ES-I3 (cell line): ENCODE data around the gene DNAL1.
"Not testable (repeated sequence)": the region's sequence is repeated elsewhere in the genome, so short reads cannot be mapped to it uniquely, and the experiment has no call there.

ENCODE experiments used
- H3K36me3 ChIP-seq: 2 replicates; pipeline ENCODE4 v1.6.1; 2013; ENCODE audit warnings: mild to moderate bottlenecking, low read length, control low read depth, moderate library complexity; ENCODE audit not compliant: insufficient read depth
- H3K4me1 ChIP-seq: 2 replicates; pipeline ENCODE4 v1.6.1; 2013; ENCODE audit warnings: mild to moderate bottlenecking, control low read depth, low read length; ENCODE audit not compliant: insufficient read depth
- H3K9ac ChIP-seq: 2 replicates; pipeline ENCODE4 v1.6.1; 2013; ENCODE audit warnings: low read depth, mild to moderate bottlenecking, low read length, moderate library complexity
- H3K9me3 ChIP-seq: 2 replicates; pipeline ENCODE4 v1.6.1; 2013; ENCODE audit warnings: mild to moderate bottlenecking, low read length, moderate library complexity; ENCODE audit not compliant: control insufficient read depth, insufficient read depth

Gene DNAL1

DNA sequence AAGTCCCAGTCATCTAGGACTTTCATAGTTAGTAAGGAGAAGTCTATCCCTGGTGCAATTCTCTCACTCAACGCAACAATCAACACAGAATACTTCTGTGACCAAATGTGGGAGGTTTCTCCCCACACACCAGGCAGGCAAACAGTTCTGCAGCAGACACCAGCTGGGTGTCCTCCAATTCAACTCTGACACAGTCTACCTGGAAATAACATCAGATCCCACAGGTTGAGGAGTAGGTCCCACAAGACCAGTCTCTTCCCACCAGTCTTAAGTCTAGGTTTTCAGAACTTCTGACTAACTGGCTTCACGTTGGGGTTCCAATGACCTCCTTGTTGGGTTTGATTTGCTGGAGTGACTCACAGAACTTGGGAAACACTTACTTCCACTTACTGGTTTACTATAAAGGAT is 17.6 kb upstream of the DNAL1 start:
- H3K4me1 ChIP-seq: no peaks in the 10 kb centered on the region
- H3K9ac ChIP-seq: no peak overlapping the region
- peaks cover 2% of the 10 kb centered on the region for H3K9me3 ChIP-seq
- no peaks in the 10 kb centered on the region for H3K36me3 ChIP-seq

- H3K9ac ChIP-seq: no peak overlapping the region
- H3K36me3 ChIP-seq: no peaks in the 10 kb centered on the region
- H3K4me1 ChIP-seq: peaks cover 7% of the 10 kb centered on the region
- no peaks in the 10 kb centered on the region for H3K9me3 ChIP-seq
Observed at GRCh38 chr14:73630009-73630780, 14.6 kb upstream of the DNAL1 start.

- H3K9me3 ChIP-seq: no peaks in the 10 kb centered on the region
- H3K4me1 ChIP-seq: peaks cover 7% of the 10 kb centered on the region
- no peaks in the 10 kb centered on the region for H3K36me3 ChIP-seq
- H3K9ac ChIP-seq: peak overlapping the region; percentile 61
Observed at GRCh38 chr14:73633116-73634010, 11.4 kb upstream of the DNAL1 start.

GRCh38 chr14:73634011-73634833 is 10.6 kb upstream of the DNAL1 start:
- peaks cover 7% of the 10 kb centered on the region for H3K4me1 ChIP-seq
- no peaks in the 10 kb centered on the region for H3K36me3 ChIP-seq
- peak overlapping the region; percentile 61 for H3K9ac ChIP-seq
- no peaks in the 10 kb centered on the region for H3K9me3 ChIP-seq

- not testable (repeated sequence) for H3K9ac ChIP-seq, H3K4me1 ChIP-seq, H3K36me3 ChIP-seq, H3K9me3 ChIP-seq
Observed at GRCh38 chr14:73636355-73636754, 8.4 kb upstream of the DNAL1 start.

DNA sequence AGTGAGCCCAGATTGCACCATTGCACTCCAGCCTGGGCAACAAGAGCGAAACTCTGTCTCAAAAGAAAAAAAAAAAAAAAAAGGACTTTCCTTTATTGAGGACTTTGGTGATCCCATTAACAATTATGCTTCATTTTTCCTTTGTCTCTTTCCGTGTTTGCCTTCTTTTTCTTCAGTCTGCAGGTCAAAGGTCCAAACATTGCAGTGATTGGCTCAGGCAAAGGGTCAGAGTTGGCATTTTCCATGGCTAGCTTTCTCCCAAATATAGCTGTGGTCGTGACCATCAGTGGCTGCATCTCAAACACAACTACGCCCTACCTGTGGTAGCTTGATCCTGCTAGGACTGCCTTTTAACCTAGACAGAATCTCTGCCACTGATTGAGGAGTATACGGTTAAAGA is 7.0 kb upstream of the DNAL1 start:
- H3K9me3 ChIP-seq: no peaks in the 10 kb centered on the region
- peaks cover 7% of the 10 kb centered on the region for H3K4me1 ChIP-seq
- no peak overlapping the region for H3K9ac ChIP-seq
- H3K36me3 ChIP-seq: no peaks in the 10 kb centered on the region

DNA sequence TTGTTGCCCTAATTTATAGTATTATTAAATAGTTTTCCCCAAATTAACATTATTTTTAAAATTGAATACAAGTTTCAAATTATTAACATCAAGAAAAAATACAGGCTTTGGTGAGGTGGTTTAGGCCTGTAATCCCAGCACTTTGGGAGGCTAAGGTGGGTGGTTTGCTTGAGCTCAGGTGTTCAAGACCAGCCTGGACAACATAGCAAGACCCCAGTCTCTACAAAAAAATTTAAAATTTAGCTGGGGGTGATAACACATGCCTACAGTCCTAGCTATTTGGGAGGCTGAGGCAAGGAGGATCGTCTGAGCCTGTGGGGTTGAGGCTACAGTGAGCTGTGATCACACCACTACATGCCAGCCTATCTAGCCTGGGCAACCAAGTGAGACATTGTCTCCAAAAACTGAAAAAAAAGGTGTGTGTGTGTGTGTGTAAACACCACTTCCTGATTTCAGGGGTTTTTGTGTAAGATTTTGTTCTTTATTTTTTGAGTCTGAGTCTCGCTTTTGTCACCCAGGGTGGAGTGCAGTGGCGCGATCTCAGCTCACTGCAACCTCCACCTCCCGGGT is 3.9 kb upstream of the DNAL1 start:
- Histone ChIP-seq H3K9ac (no peak overlapping the region), H3K4me1 (no peaks in the 10 kb centered on the region), H3K9me3 (no peaks in the 10 kb centered on the region), H3K36me3 (no peaks in the 10 kb centered on the region)

GRCh38 chr14:73645248-73645610 is 443 bp downstream of the DNAL1 start:
- Histone ChIP-seq H3K4me1 (no peaks in the 10 kb centered on the region), H3K9me3 (no peaks in the 10 kb centered on the region), H3K36me3 (no peaks in the 10 kb centered on the region), H3K9ac (peak overlapping the region; percentile 95; the same call in 1 of the 2 replicates)

- Histone ChIP-seq H3K9ac (no peak overlapping the region), H3K36me3 (no peaks in the 10 kb centered on the region)
Observed at GRCh38 chr14:73651005-73651404, 6.2 kb downstream of the DNAL1 start.

GRCh38 chr14:73655851-73656250 is 11.1 kb downstream of the DNAL1 start:
- no peaks in the 10 kb centered on the region for H3K4me1 ChIP-seq
- H3K9ac ChIP-seq: no peak overlapping the region
- H3K36me3 ChIP-seq: no peaks in the 10 kb centered on the region
- no peaks in the 10 kb centered on the region for H3K9me3 ChIP-seq

More at GRCh38 chr14:73651005-73651404, 6.2 kb downstream of the DNAL1 start:
- Histone ChIP-seq H3K4me1 (no peaks in the 10 kb centered on the region), H3K9me3 (no peaks in the 10 kb centered on the region)

DNA sequence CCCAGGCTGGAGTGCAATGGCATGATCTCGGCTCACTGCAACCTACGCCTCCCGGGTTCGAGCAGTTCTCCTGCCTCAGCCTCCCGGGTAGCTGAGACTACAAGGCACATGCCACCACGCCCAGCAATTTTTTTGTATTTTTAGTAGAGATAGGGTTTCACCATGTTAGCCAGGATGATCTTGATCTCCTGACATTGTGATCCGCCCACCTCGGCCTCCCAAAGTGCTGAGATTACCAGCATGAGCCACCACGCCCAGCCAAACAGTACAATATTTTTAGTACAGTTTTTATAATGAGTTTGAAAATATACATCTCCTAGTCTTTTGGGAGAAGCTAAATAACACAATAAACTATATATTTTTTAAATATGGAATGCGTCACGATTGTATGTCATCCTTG is 14.4 kb downstream of the DNAL1 start:
- H3K9ac ChIP-seq, H3K4me1 ChIP-seq, H3K36me3 ChIP-seq, H3K9me3 ChIP-seq: not testable (repeated sequence)

GRCh38 chr14:73660511-73660910 is 15.7 kb downstream of the DNAL1 start:
- Histone ChIP-seq H3K4me1 (peaks cover 7% of the 10 kb centered on the region), H3K36me3 (no peaks in the 10 kb centered on the region), H3K9ac (no peak overlapping the region), H3K9me3 (no peaks in the 10 kb centered on the region)

DNA sequence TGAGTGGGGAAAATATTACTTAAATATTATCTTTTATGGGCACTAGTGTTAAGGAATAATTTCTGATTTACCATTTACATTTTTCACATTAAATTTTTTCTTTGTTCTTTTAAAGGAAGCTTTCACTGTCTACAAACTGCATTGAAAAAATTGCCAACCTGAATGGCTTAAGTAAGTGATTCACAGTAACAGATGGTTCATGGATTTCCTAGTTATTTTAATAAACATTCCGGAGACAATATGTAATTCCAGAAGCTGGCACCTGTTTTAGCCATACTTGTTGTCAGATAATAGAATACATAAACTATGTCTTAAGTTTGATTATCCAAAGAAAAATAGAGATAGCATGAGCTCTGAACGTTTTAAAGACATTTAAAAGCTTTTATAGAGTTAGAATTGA is 17.1 kb downstream of the DNAL1 start:
- Histone ChIP-seq H3K9me3 (no peaks in the 10 kb centered on the region), H3K4me1 (peaks cover 7% of the 10 kb centered on the region), H3K36me3 (no peaks in the 10 kb centered on the region)

DNA sequence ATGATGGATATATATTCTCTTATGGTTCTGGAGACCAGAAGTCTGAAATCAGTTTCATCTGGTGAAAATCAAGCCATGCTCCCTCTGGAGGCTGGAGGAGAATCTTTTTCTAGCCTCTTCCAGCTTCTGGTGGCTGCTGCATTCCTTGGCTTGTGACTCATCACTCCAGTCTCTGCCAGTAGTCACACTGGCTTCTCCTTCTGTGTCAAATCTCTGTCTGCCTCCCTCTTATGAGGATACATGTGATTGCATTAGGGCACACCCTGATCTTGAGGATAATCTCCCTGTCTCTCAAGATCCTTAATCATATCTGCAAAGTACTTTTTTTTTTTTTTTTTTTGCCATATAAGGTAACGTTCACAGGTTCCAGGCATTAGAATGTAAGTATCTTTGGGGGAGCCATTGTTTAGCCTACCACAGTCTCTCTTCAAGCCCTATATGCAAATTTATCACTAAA is 17.7 kb downstream of the DNAL1 start:
- Histone ChIP-seq H3K9ac (no peak overlapping the region), H3K4me1 (peaks cover 7% of the 10 kb centered on the region), H3K9me3 (no peaks in the 10 kb centered on the region), H3K36me3 (no peaks in the 10 kb centered on the region)

More for the DNA sequence above, 17.1 kb downstream of the DNAL1 start:
- no peak overlapping the region for H3K9ac ChIP-seq
